UCSD-AML1 (cell line): ENCODE measurements around the gene MMP15.
A peak's percentile ranks its signal among the peaks of the same experiment; 100 is the strongest.

ENCODE experiments used
- DNase-seq: peaks from one replicate; lab custom pipeline; 2025; ENCODE audit not compliant: unreplicated experiment; lab: John Stamatoyannopoulos, UW

Gene MMP15

GRCh38 chr16:58034774-58035173 is 9.2 kb downstream of the MMP15 start:
- DNase-seq, result no peak

- DNase-seq, result no peak
Observed at GRCh38 chr16:58035356-58036170, 10.0 kb downstream of the MMP15 start.

GRCh38 chr16:58036943-58037342 is 11.4 kb downstream of the MMP15 start:
- DNase-seq, result no peak

- no peak for DNase-seq
Observed at GRCh38 chr16:58037365-58038057, 12.0 kb downstream of the MMP15 start.

GRCh38 chr16:58038219-58038641 is 12.7 kb downstream of the MMP15 start:
- no peak for DNase-seq

- no peak for DNase-seq
Observed at GRCh38 chr16:58039829-58040495, 14.4 kb downstream of the MMP15 start.

GRCh38 chr16:58040496-58040846 is 14.9 kb downstream of the MMP15 start:
- no peak for DNase-seq

GRCh38 chr16:58040945-58041627 is 15.5 kb downstream of the MMP15 start:
- DNase-seq, result no peak

- DNase-seq, result no peak
Observed at GRCh38 chr16:58041628-58041955, 16.0 kb downstream of the MMP15 start.

- DNase-seq, result no peak
Observed at GRCh38 chr16:58042001-58042885, 16.7 kb downstream of the MMP15 start.

GRCh38 chr16:58042886-58043515 is 17.4 kb downstream of the MMP15 start:
- DNase-seq, result no peak

- no peak for DNase-seq
Observed at GRCh38 chr16:58043571-58044155, 18.1 kb downstream of the MMP15 start.

- DNase-seq, result no peak
Observed at GRCh38 chr16:58044266-58045019, 18.9 kb downstream of the MMP15 start.

- no peak for DNase-seq
Observed at GRCh38 chr16:58045096-58045495, 19.5 kb downstream of the MMP15 start.

- peak; percentile 59 for DNase-seq
Observed at GRCh38 chr16:58046054-58046881, 20.7 kb downstream of the MMP15 start.

GRCh38 chr16:58046936-58047335 is 21.4 kb downstream of the MMP15 start:
- DNase-seq, result no peak

- DNase-seq, result peak; percentile 53
Observed at GRCh38 chr16:58047557-58048348, 22.2 kb downstream of the MMP15 start.
